Measurements from ENCODE around the gene VPS37C.
"Not testable (repeated sequence)": the region's sequence is repeated elsewhere in the genome, so short reads cannot be mapped to it uniquely, and the experiment has no call there.

VPS37C gene

GRCh38 chr11:61161190-61162091 is at the start of gene VPS37C:
Gene VPS37C, minus strand, starts transcription at chr11:61161426. Its CDS starts 22,597 bp downstream, at chr11:61138829.
- FAIRE-seq (no peak), DNase-seq (ENCODE audit: insufficient read length, low spot score) (peak; percentile 93)

- FAIRE-seq; DNase-seq (ENCODE audit: insufficient read length, low spot score): not testable (repeated sequence)
Measured at GRCh38 chr11:61210629-61211028, 49.4 kb upstream of the VPS37C start.

GRCh38 chr11:61207636-61208310 is 46.5 kb upstream of the VPS37C start:
- DNase-seq (ENCODE audit: insufficient read length, low spot score); FAIRE-seq: not testable (repeated sequence)

GRCh38 chr11:61204502-61205059 is 43.4 kb upstream of the VPS37C start:
- not testable (repeated sequence) for DNase-seq (ENCODE audit: insufficient read length, low spot score); FAIRE-seq

GRCh38 chr11:61203873-61204272 is 42.6 kb upstream of the VPS37C start:
- FAIRE-seq; DNase-seq (ENCODE audit: insufficient read length, low spot score): not testable (repeated sequence)

GRCh38 chr11:61202950-61203746 is 41.9 kb upstream of the VPS37C start, which contains the start of gene PGA3:
Gene PGA3, plus strand, starts transcription at chr11:61203515. Its CDS starts 50 bp downstream, at chr11:61203565.
- not testable (repeated sequence) for DNase-seq (ENCODE audit: insufficient read length, low spot score); FAIRE-seq

- DNase-seq (ENCODE audit: insufficient read length, low spot score) (no peak), FAIRE-seq (no peak)
Measured at GRCh38 chr11:61201476-61201875, 40.2 kb upstream of the VPS37C start.

GRCh38 chr11:61198948-61199523 is 37.8 kb upstream of the VPS37C start:
- FAIRE-seq (no peak), DNase-seq (ENCODE audit: insufficient read length, low spot score) (no peak)

- FAIRE-seq (no peak), DNase-seq (ENCODE audit: insufficient read length, low spot score) (no peak)
Measured at GRCh38 chr11:61198361-61198760, 37.1 kb upstream of the VPS37C start.

GRCh38 chr11:61195719-61196118 is 34.5 kb upstream of the VPS37C start:
- DNase-seq (ENCODE audit: insufficient read length, low spot score) (no peak), FAIRE-seq (no peak)

GRCh38 chr11:61194981-61195695 is 33.9 kb upstream of the VPS37C start:
- no peak for FAIRE-seq
- DNase-seq (ENCODE audit: insufficient read length, low spot score), result no peak

- DNase-seq (ENCODE audit: insufficient read length, low spot score), result no peak
- FAIRE-seq, result no peak
Measured at GRCh38 chr11:61194169-61194671, 33.0 kb upstream of the VPS37C start.

GRCh38 chr11:61193596-61193995 is 32.4 kb upstream of the VPS37C start:
- DNase-seq (ENCODE audit: insufficient read length, low spot score), result no peak
- no peak for FAIRE-seq

- no peak for FAIRE-seq
Measured at GRCh38 chr11:61189933-61190332, 28.7 kb upstream of the VPS37C start.

GRCh38 chr11:61187505-61188130 is 26.4 kb upstream of the VPS37C start:
- DNase-seq (ENCODE audit: insufficient read length, low spot score) (peak; percentile 71), FAIRE-seq (no peak)

More at GRCh38 chr11:61189933-61190332, 28.7 kb upstream of the VPS37C start:
- DNase-seq (ENCODE audit: insufficient read length, low spot score), result no peak

- DNase-seq (ENCODE audit: insufficient read length, low spot score), result no peak
- FAIRE-seq, result no peak
Measured at GRCh38 chr11:61186504-61186903, 25.3 kb upstream of the VPS37C start.

GRCh38 chr11:61183645-61184044 is 22.4 kb upstream of the VPS37C start:
- DNase-seq (ENCODE audit: insufficient read length, low spot score), result no peak
- no peak for FAIRE-seq

- FAIRE-seq, result no peak
- no peak for DNase-seq (ENCODE audit: insufficient read length, low spot score)
Measured at GRCh38 chr11:61181489-61181888, 20.3 kb upstream of the VPS37C start.

- DNase-seq (ENCODE audit: insufficient read length, low spot score); FAIRE-seq: not testable (repeated sequence)
Measured at GRCh38 chr11:61180205-61180604, 19.0 kb upstream of the VPS37C start.

Data from HTR-8/SVneo (cell line).